HFF-Myc (cell line): Measurements from ENCODE around the gene TMIGD3.

ENCODE experiments used
- DNase-seq: peaks from one replicate; pipeline ENCODE4 v3.0.0-alpha.2; 2011; ENCODE audit warnings: low read depth; ENCODE audit errors: extremely low read depth
- H3K4me3 ChIP-seq: replicated peaks from 2 replicates; pipeline ENCODE4 v1.5.1; 2011; ENCODE audit warnings: low read depth, mild to moderate bottlenecking, control low read depth, low read length
- TF ChIP-seq, protein P1 (sequence below): IDR thresholded peaks from 2 replicates; pipeline ENCODE4 v1.5.1; 2012; ENCODE audit warnings: mild to moderate bottlenecking, low read depth, low read length, control low read depth; ENCODE audit errors: missing control alignments

The TMIGD3 gene

DNA sequence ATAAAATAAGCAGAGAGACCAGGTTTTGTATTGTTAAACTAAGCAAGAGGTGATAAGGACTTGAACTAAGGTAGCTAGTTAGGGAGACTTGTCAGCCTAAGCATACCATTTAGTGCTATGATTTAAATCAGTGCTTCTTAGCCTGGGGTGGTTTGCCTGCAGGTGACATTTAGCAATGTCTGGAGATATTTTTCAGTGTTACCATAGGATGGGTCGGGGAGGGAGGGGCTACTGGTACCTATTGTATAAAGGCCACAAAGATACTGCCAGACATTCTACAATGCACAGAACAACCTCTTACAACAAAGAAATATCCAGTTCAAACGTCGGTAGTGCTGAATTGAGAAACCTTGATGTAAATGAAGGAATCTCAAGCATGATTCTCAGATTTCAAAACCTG lies 50.9 kb downstream of the TMIGD3 start:
- TF ChIP-seq, protein P1, sequence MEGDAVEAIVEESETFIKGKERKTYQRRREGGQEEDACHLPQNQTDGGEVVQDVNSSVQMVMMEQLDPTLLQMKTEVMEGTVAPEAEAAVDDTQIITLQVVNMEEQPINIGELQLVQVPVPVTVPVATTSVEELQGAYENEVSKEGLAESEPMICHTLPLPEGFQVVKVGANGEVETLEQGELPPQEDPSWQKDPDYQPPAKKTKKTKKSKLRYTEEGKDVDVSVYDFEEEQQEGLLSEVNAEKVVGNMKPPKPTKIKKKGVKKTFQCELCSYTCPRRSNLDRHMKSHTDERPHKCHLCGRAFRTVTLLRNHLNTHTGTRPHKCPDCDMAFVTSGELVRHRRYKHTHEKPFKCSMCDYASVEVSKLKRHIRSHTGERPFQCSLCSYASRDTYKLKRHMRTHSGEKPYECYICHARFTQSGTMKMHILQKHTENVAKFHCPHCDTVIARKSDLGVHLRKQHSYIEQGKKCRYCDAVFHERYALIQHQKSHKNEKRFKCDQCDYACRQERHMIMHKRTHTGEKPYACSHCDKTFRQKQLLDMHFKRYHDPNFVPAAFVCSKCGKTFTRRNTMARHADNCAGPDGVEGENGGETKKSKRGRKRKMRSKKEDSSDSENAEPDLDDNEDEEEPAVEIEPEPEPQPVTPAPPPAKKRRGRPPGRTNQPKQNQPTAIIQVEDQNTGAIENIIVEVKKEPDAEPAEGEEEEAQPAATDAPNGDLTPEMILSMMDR = no peak
- no peak overlapping the region for H3K4me3 ChIP-seq
- DNase-seq = no peak

DNA sequence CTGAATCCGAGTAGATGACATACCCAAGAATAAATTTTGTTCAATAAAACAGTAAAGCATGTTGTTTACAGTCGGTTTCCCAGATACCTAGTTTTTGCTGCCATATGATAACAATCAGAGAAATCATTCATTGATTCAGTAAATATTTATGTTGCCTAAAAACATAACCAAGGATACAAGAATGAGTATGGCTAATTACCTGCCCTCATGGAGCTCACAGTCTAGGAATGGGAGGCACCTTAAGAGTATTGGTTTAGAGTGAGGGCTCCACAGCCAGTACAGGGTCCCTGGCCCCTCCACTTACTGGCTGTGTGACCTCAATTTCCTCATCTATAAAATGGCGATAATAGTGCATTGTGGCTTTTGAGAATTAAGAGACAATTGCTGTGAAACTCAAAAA lies 53.2 kb downstream of the TMIGD3 start:
- TF ChIP-seq, protein P1 = no peak
- H3K4me3 ChIP-seq = peak overlapping the region; percentile 96
- no peak for DNase-seq

DNA sequence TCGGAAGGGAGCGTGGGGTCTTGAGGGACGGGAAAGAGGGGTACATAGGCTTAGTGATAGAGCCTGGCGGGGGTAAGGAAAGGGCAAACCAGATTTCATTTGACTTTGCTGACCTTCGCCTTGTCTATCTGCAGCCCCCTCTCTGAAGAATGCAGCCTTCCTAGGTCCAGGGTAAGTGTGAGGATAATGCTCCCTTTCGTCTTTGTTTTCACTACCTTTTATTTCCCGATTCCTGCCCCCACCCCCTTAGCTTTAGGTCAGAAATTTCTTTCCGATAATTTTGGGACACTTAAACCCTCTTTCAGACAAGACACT lies 53.8 kb downstream of the TMIGD3 start:
- peak overlapping the region; percentile 96 for H3K4me3 ChIP-seq
- DNase-seq = no peak
- TF ChIP-seq, protein P1 = no peak

DNA sequence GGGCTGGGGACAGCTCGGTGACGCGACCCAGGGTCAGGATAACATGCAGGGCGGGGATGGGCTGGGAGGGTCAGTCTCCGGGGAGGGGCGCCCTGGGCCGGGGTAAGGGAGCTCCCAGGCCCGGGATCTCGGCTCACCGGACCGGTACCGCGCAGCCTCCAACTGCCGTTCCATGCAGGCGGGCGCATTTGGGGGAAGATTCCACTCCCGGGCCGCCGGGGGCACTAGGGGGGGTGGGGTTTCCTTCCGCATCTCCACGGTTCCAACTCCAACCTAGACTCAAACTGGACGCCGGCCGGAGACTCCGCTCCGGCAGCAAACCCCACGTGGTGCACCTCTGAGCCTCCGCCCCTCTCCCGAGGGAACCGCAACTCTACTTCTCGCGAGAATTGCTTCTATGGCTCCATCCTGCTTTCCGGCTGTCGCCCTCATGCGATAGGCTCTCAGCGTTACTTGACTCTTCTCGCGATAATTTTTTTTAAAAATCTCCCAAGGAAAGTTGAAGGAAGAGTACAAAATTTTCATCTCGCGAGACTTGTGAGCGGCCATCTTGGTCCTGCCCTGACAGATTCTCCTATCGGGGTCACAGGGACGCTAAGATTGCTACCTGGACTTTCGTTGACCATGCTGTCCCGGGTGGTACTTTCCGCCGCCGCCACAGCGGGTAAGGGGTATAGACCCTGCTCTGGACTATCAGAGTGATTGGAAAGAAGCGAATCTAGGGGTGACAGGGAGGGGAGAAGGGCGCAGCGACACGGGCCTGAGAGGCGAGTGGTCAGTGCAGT lies 54.3 kb downstream of the TMIGD3 start, which contains the start of the genes ATP5PB and WDR77:
Gene ATP5PB (plus strand): TSS at position 547 of the 785 bp plus-strand sequence. CDS start 78 bp downstream, at position 625.
Gene WDR77 (minus strand): TSS at position 339 of the 785 bp plus-strand sequence. CDS start 87 bp downstream, at position 252.
- DNase-seq = peak; percentile 99

GRCh38 chr1:111448482-111448917 lies 54.9 kb downstream of the TMIGD3 start:
- peak overlapping the region; percentile 96 for H3K4me3 ChIP-seq
- TF ChIP-seq, protein P1 = no peak
- no peak for DNase-seq

More for the DNA sequence above, 54.3 kb downstream of the TMIGD3 start, which contains the start of the genes ATP5PB and WDR77:
- TF ChIP-seq, protein P1 = no peak
- H3K4me3 ChIP-seq = peak within 1 kb of the TSS; percentile 96

- no peak for DNase-seq
- H3K4me3 ChIP-seq = peak overlapping the region; percentile 96
- TF ChIP-seq, protein P1 = no peak
Measured at GRCh38 chr1:111446967-111447892, 56.2 kb downstream of the TMIGD3 start.
